Thyroid gland (tissue), 4 donors: ENCODE data around the gene NME7.

ENCODE experiments used
- CTCF ChIP-seq, 6 experiments: fragments of 200-600 bp in 3 of 6; fragments of 450-650 bp in 3 of 6; sonication (generic) in 3 of 6; IDR thresholded peaks; one replicate each; pipeline ENCODE4 v1.5.1; 2016 to 2019; ENCODE audit warnings: antibody characterized with exemption in 6 of 6, mild to moderate bottlenecking in 2 of 6, inconsistent platforms in 1 of 6, moderate library complexity in 1 of 6
- POLR2A ChIP-seq, 2 donors: fragments of 450-650 bp; IDR thresholded peaks; one replicate each; pipeline ENCODE4 v1.6.1; 2017; ENCODE audit warnings: antibody characterized with exemption in 2 of 2, mild to moderate bottlenecking in 2 of 2, moderate library complexity in 1 of 2

- no peak for TF ChIP-seq POLR2A (IDR thresholded peaks at IDR 0.05)
- TF ChIP-seq CTCF (IDR thresholded peaks at IDR 0.05) = no peak
These were observed 61.6 kb downstream of the NME7 start for GRCh38 chr1:169305948-169306347.
